Measurements from ENCODE around the gene PIK3CB.

Gene PIK3CB

DNA sequence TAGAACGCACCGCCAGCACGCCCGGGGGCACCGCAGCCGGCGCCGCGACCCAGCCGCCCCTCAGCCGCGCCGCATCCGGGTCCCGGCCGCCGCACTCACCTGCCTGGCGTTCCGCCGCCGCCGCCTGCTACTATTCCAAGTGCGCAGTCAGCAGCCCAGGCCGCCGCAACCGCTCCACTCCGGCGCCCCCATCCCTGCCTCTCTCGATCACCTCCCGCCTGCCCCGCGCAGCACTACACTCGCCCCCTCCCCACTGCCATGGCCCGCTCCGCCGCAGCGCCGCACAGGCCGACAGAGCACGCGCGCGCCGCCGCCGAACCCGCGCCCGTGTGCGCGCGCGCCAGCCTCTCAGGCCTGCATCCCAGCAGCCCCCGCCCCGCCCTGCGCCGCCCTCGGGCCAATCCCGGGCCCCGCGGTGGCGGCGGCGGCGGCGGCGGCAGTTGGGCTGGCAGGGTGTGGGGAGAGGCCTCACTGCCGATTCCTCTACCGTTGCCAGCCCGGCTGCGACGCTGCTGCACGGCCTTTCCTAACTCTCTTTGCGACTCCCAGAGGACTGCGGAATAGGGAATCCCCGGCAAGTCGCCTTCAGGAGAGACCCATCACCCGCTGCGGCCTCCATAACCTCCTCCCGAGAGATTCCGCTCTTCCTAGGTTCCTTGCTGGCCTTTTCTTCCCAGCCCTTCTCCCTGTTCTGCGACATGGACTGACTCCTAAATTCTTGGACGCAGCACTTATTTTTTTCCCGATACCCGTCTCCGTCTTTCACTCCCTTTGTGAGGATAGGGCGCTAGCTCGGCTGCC lies at the start of gene PIK3CB (continued):
- TF ChIP-seq, protein P1, sequence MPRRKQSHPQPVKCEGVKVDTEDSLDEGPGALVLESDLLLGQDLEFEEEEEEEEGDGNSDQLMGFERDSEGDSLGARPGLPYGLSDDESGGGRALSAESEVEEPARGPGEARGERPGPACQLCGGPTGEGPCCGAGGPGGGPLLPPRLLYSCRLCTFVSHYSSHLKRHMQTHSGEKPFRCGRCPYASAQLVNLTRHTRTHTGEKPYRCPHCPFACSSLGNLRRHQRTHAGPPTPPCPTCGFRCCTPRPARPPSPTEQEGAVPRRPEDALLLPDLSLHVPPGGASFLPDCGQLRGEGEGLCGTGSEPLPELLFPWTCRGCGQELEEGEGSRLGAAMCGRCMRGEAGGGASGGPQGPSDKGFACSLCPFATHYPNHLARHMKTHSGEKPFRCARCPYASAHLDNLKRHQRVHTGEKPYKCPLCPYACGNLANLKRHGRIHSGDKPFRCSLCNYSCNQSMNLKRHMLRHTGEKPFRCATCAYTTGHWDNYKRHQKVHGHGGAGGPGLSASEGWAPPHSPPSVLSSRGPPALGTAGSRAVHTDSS (tag by site-specific recombination; IDR thresholded peaks at IDR 0.05): no peak
- TF ChIP-seq TCF7L2 (IDR thresholded peaks at IDR 0.05; ENCODE audit: borderline replicate concordance, low read depth, low read length) (no peak), ZFP41 (tag by site-specific recombination; IDR thresholded peaks at IDR 0.05; ENCODE audit: borderline replicate concordance) (no peak), ZNF140 (tag by site-specific recombination; IDR thresholded peaks at IDR 0.05) (no peak), ZNF664 (tag by site-specific recombination; IDR thresholded peaks at IDR 0.05) (no peak), INSM2 (tag by site-specific recombination; IDR thresholded peaks at IDR 0.05) (no peak), ZNF843 (tag by site-specific recombination; IDR thresholded peaks at IDR 0.05) (0 out of 2 replicates have a peak, but pooled peaks have one; percentile 26), ZNF654 (tag by site-specific recombination; IDR thresholded peaks at IDR 0.05; ENCODE audit: low read depth) (no peak), ZNF112 (tag by site-specific recombination; IDR thresholded peaks at IDR 0.05) (no peak), HOXD13 (CRISPR knock-in tag; IDR thresholded peaks at IDR 0.05; ENCODE audit: borderline replicate concordance) (no peak), BCL6B (tag by site-specific recombination; IDR thresholded peaks at IDR 0.05) (no peak), ZNF621 (tag by site-specific recombination; IDR thresholded peaks at IDR 0.05) (no peak), ZNF610 (tag by site-specific recombination; IDR thresholded peaks at IDR 0.05; ENCODE audit: borderline replicate concordance) (no peak), ZEB2 (tag by site-specific recombination; IDR thresholded peaks at IDR 0.05) (0 out of 2 replicates have a peak, but pooled peaks have one; percentile 24), SP3 (tag by site-specific recombination; IDR thresholded peaks at IDR 0.05) (no peak), SCRT2 (tag by site-specific recombination; IDR thresholded peaks at IDR 0.05) (no peak), YY1 (tag by site-specific recombination; IDR thresholded peaks at IDR 0.05) (no peak), TRIM28 (IDR thresholded peaks at IDR 0.05; ENCODE audit: borderline replicate concordance, low read length) (no peak), ZBTB26 (tag by site-specific recombination; optimal IDR thresholded peaks at IDR 0.05) (peak; percentile 81)
- TF ChIP-seq, protein P2, sequence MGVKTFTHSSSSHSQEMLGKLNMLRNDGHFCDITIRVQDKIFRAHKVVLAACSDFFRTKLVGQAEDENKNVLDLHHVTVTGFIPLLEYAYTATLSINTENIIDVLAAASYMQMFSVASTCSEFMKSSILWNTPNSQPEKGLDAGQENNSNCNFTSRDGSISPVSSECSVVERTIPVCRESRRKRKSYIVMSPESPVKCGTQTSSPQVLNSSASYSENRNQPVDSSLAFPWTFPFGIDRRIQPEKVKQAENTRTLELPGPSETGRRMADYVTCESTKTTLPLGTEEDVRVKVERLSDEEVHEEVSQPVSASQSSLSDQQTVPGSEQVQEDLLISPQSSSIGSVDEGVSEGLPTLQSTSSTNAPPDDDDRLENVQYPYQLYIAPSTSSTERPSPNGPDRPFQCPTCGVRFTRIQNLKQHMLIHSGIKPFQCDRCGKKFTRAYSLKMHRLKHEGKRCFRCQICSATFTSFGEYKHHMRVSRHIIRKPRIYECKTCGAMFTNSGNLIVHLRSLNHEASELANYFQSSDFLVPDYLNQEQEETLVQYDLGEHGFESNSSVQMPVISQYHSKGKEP (tag by site-specific recombination; IDR thresholded peaks at IDR 0.05): no peak
- TF ChIP-seq, protein P3, sequence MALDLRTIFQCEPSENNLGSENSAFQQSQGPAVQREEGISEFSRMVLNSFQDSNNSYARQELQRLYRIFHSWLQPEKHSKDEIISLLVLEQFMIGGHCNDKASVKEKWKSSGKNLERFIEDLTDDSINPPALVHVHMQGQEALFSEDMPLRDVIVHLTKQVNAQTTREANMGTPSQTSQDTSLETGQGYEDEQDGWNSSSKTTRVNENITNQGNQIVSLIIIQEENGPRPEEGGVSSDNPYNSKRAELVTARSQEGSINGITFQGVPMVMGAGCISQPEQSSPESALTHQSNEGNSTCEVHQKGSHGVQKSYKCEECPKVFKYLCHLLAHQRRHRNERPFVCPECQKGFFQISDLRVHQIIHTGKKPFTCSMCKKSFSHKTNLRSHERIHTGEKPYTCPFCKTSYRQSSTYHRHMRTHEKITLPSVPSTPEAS (tag by site-specific recombination; IDR thresholded peaks at IDR 0.05): no peak
- TF ChIP-seq, protein P4, sequence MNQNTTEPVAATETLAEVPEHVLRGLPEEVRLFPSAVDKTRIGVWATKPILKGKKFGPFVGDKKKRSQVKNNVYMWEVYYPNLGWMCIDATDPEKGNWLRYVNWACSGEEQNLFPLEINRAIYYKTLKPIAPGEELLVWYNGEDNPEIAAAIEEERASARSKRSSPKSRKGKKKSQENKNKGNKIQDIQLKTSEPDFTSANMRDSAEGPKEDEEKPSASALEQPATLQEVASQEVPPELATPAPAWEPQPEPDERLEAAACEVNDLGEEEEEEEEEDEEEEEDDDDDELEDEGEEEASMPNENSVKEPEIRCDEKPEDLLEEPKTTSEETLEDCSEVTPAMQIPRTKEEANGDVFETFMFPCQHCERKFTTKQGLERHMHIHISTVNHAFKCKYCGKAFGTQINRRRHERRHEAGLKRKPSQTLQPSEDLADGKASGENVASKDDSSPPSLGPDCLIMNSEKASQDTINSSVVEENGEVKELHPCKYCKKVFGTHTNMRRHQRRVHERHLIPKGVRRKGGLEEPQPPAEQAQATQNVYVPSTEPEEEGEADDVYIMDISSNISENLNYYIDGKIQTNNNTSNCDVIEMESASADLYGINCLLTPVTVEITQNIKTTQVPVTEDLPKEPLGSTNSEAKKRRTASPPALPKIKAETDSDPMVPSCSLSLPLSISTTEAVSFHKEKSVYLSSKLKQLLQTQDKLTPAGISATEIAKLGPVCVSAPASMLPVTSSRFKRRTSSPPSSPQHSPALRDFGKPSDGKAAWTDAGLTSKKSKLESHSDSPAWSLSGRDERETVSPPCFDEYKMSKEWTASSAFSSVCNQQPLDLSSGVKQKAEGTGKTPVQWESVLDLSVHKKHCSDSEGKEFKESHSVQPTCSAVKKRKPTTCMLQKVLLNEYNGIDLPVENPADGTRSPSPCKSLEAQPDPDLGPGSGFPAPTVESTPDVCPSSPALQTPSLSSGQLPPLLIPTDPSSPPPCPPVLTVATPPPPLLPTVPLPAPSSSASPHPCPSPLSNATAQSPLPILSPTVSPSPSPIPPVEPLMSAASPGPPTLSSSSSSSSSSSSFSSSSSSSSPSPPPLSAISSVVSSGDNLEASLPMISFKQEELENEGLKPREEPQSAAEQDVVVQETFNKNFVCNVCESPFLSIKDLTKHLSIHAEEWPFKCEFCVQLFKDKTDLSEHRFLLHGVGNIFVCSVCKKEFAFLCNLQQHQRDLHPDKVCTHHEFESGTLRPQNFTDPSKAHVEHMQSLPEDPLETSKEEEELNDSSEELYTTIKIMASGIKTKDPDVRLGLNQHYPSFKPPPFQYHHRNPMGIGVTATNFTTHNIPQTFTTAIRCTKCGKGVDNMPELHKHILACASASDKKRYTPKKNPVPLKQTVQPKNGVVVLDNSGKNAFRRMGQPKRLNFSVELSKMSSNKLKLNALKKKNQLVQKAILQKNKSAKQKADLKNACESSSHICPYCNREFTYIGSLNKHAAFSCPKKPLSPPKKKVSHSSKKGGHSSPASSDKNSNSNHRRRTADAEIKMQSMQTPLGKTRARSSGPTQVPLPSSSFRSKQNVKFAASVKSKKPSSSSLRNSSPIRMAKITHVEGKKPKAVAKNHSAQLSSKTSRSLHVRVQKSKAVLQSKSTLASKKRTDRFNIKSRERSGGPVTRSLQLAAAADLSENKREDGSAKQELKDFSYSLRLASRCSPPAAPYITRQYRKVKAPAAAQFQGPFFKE (tag by site-specific recombination; IDR thresholded peaks at IDR 0.05; ENCODE audit: borderline replicate concordance): no peak
- TF ChIP-seq, protein P5, sequence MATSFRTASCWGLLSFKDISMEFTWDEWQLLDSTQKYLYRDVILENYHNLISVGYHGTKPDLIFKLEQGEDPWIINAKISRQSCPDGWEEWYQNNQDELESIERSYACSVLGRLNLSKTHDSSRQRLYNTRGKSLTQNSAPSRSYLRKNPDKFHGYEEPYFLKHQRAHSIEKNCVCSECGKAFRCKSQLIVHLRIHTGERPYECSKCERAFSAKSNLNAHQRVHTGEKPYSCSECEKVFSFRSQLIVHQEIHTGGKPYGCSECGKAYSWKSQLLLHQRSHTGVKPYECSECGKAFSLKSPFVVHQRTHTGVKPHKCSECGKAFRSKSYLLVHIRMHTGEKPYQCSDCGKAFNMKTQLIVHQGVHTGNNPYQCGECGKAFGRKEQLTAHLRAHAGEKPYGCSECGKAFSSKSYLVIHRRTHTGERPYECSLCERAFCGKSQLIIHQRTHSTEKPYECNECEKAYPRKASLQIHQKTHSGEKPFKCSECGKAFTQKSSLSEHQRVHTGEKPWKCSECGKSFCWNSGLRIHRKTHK (tag by site-specific recombination; IDR thresholded peaks at IDR 0.05): no peak

Data from HEK293 (cell line).